H1 (cell line): ENCODE results near the gene TAS1R1. TPM values are rescaled to one million over a fixed set of nuclear protein-coding genes. Genes with fewer than 3 reads are reported as not detected.

Experiments used
- CTCF ChIA-PET: fragments of 300-600 bp; sonication (Branson Sonifier 250); formaldehyde crosslinking; loops from one replicate; lab custom pipeline; 2021; ENCODE audit not compliant: partially characterized antibody; lab: Charles Lee
- POLR2A ChIA-PET: fragments of 300-600 bp; sonication (Branson Sonifier 250); formaldehyde crosslinking; loops from one replicate; lab custom pipeline; 2021; ENCODE audit warnings: inconsistent platforms; ENCODE audit not compliant: partially characterized antibody; lab: Charles Lee
- DNase-seq, 2 experiments: peaks; one replicate each; pipeline versions ENCODE4 v3.0.0 to v3.0.0-alpha.2; 2010 to 2022; ENCODE audit warnings: low spot score in 2 of 2, low read depth in 1 of 2, mixed read lengths in 1 of 2
- FAIRE-seq: peaks from 2 replicates; lab custom pipeline; 2011; peaks lifted over from hg19 to GRCh38; lab: Jason Lieb, UNC
- H2AFZ ChIP-seq: 2 replicates; pipeline ENCODE4 v1.8.1; 2012; ENCODE audit warnings: low read length, inconsistent platforms
- H2AK5ac ChIP-seq: 2 replicates; pipeline ENCODE4 v1.6.1; 2013; ENCODE audit warnings: low read depth, low read length
- H2BK120ac ChIP-seq: replicated peaks from 2 replicates; pipeline ENCODE3; 2013; ENCODE audit warnings: low read depth, low read length, inconsistent platforms
- H2BK12ac ChIP-seq: 2 replicates; pipeline ENCODE4 v1.6.1; 2013; ENCODE audit warnings: low read depth, low read length
- H2BK15ac ChIP-seq: 2 replicates; pipeline ENCODE4 v1.6.1; 2013; ENCODE audit warnings: low read length
- H2BK20ac ChIP-seq: 2 replicates; pipeline ENCODE4 v1.6.1; 2013; ENCODE audit warnings: low read length
- H2BK5ac ChIP-seq: 2 replicates; pipeline ENCODE4 v1.6.1; 2013; ENCODE audit warnings: low read depth, low read length
- H3K14ac ChIP-seq: 2 replicates; pipeline ENCODE4 v1.6.1; 2013; ENCODE audit warnings: inconsistent platforms; ENCODE audit not compliant: insufficient read length
- H3K18ac ChIP-seq: 2 replicates; pipeline ENCODE4 v1.6.1; 2013; ENCODE audit warnings: low read length; ENCODE audit errors: extremely low read depth
- H3K23ac ChIP-seq: 2 replicates; pipeline ENCODE4 v1.6.1; 2013; ENCODE audit warnings: inconsistent platforms; ENCODE audit not compliant: insufficient read length
- H3K23me2 ChIP-seq: 2 replicates; pipeline ENCODE4 v1.6.1; 2013; ENCODE audit warnings: low read depth, low read length
- H3K27ac ChIP-seq: 2 replicates; pipeline ENCODE4 v1.6.1; 2011; ENCODE audit warnings: low read depth, low read length, inconsistent platforms
- H3K27me3 ChIP-seq, 4 experiments: replicated peaks in 1 of 4; 1 replicate in 1 of 4; 2 replicates in 3 of 4; pipeline versions ENCODE4 v1.6.1 to v1.8.1; 2011 to 2013; ENCODE audit warnings: low read length in 3 of 4, mild to moderate bottlenecking in 3 of 4, inconsistent platforms in 2 of 4, mixed read lengths in 2 of 4, moderate library complexity in 1 of 4; ENCODE audit not compliant: control insufficient read depth in 3 of 4, insufficient read depth in 3 of 4; ENCODE audit errors: extremely low read depth in 1 of 4
- H3K36me3 ChIP-seq, 4 experiments: 2 replicates each; pipeline versions ENCODE4 v1.6.1 to v1.8.1; 2011 to 2013; ENCODE audit warnings: mild to moderate bottlenecking in 4 of 4, low read length in 3 of 4, moderate library complexity in 2 of 4, control low read depth in 1 of 4, inconsistent platforms in 1 of 4; ENCODE audit not compliant: insufficient read depth in 4 of 4, control insufficient read depth in 2 of 4
- H3K4ac ChIP-seq: replicated peaks from 2 replicates; pipeline ENCODE3; 2013; ENCODE audit warnings: low read length, low read depth, mixed read lengths, inconsistent platforms; ENCODE audit not compliant: insufficient read length
- H3K4me1 ChIP-seq, 4 experiments: replicated peaks in 1 of 4; 1 replicate in 1 of 4; 2 replicates in 3 of 4; pipeline versions ENCODE4 v1.6.1 to v1.8.1; 2011 to 2013; ENCODE audit warnings: low read length in 3 of 4, inconsistent platforms in 2 of 4, mixed read lengths in 1 of 4; ENCODE audit not compliant: insufficient read depth in 4 of 4, control insufficient read depth in 3 of 4
- H3K4me2 ChIP-seq, 2 experiments: 2 replicates each; pipeline versions ENCODE4 v1.6.1 to v1.8.1; 2011 to 2013; ENCODE audit warnings: low read depth in 2 of 2, low read length in 2 of 2, control low read depth in 1 of 2, inconsistent platforms in 1 of 2, mild to moderate bottlenecking in 1 of 2; ENCODE audit not compliant: insufficient read depth in 1 of 2
- H3K4me3 ChIP-seq, 4 experiments: fragments of 200-600, 300-600 bp in 1 of 4; sonication (generic), shearing (Covaris generic), sonication (Bioruptor Twin) in 1 of 4; 2 replicates each; pipeline versions ENCODE4 v1.5.1 to v1.8.1; 2011 to 2016; ENCODE audit warnings: low read length in 4 of 4, low read depth in 3 of 4, control low read depth in 2 of 4, inconsistent platforms in 2 of 4, mild to moderate bottlenecking in 2 of 4, mixed read lengths in 1 of 4, moderate library complexity in 1 of 4; ENCODE audit not compliant: insufficient read depth in 2 of 4; ENCODE audit errors: extremely low read depth in 1 of 4
- H3K56ac ChIP-seq: replicated peaks from 2 replicates; pipeline ENCODE3; 2013; ENCODE audit warnings: low read depth, mild to moderate bottlenecking, mixed read lengths, low read length, inconsistent platforms; ENCODE audit not compliant: insufficient read length
- H3K79me1 ChIP-seq: 2 replicates; pipeline ENCODE4 v1.6.1; 2013; ENCODE audit warnings: low read depth, low read length, control low read depth
- H3K79me2 ChIP-seq, 2 experiments: 2 replicates each; pipeline versions ENCODE4 v1.6.1 to v1.8.1; 2012 to 2013; ENCODE audit warnings: low read length in 2 of 2, mild to moderate bottlenecking in 2 of 2, inconsistent platforms in 1 of 2; ENCODE audit not compliant: insufficient read depth in 2 of 2, control insufficient read depth in 1 of 2
- H3K9ac ChIP-seq, 4 experiments: replicated peaks in 1 of 4; 1 replicate in 1 of 4; 2 replicates in 3 of 4; pipeline versions ENCODE4 v1.6.1 to v1.8.1; 2011 to 2013; ENCODE audit warnings: low read depth in 3 of 4, low read length in 3 of 4, control low read depth in 2 of 4, mild to moderate bottlenecking in 2 of 4, moderate library complexity in 2 of 4, inconsistent platforms in 1 of 4; ENCODE audit errors: extremely low read depth in 1 of 4
- H3K9me3 ChIP-seq, 2 experiments: 2 replicates each; pipeline versions ENCODE4 v1.6.1 to v1.8.1; 2012 to 2013; ENCODE audit warnings: mild to moderate bottlenecking in 2 of 2, moderate library complexity in 2 of 2, control low read depth in 1 of 2, inconsistent platforms in 1 of 2, low read depth in 1 of 2, low read length in 1 of 2, mixed read lengths in 1 of 2; ENCODE audit not compliant: insufficient read depth in 2 of 2
- H4K20me1 ChIP-seq, 2 experiments: replicated peaks in 1 of 2; 2 replicates each; pipeline versions ENCODE3 to v1.8.1; 2011 to 2013; ENCODE audit warnings: inconsistent platforms in 2 of 2, low read length in 2 of 2, mild to moderate bottlenecking in 1 of 2; ENCODE audit not compliant: insufficient read depth in 2 of 2, control insufficient read depth in 1 of 2
- H4K5ac ChIP-seq: 2 replicates; pipeline ENCODE4 v1.6.1; 2013; ENCODE audit warnings: low read length, low read depth, mixed read lengths, inconsistent platforms; ENCODE audit not compliant: insufficient read length
- H4K8ac ChIP-seq: 2 replicates; pipeline ENCODE4 v1.8.0; 2013; ENCODE audit warnings: mild to moderate bottlenecking, moderate library complexity, low read length, inconsistent platforms; ENCODE audit not compliant: insufficient read depth; ENCODE audit errors: extremely low read depth
- H4K91ac ChIP-seq: replicated peaks from 2 replicates; pipeline ENCODE3; 2013; ENCODE audit warnings: low read length, mixed read lengths, inconsistent platforms; ENCODE audit not compliant: insufficient read length
- CHD1 ChIP-seq: IDR thresholded peaks from 2 replicates; pipeline ENCODE4 v1.6.1; 2012; ENCODE audit warnings: low read depth, low read length, improper control_type of control experiment
- CHD2 ChIP-seq: IDR thresholded peaks from 2 replicates; pipeline ENCODE4 v1.6.1; 2012; ENCODE audit warnings: low read length, improper control_type of control experiment
- CREB1 ChIP-seq: IDR thresholded peaks from 2 replicates; pipeline ENCODE4 v1.6.1; 2012; ENCODE audit warnings: inconsistent platforms
- FOSL1 ChIP-seq: IDR thresholded peaks from 2 replicates; pipeline ENCODE4 v1.6.1; 2011; ENCODE audit warnings: mild to moderate bottlenecking, low read depth, low read length, moderate library complexity; ENCODE audit not compliant: insufficient read depth
- GABPA ChIP-seq: IDR thresholded peaks from 2 replicates; pipeline ENCODE4 v1.6.1; 2011; ENCODE audit warnings: mild to moderate bottlenecking, low read length, moderate library complexity, borderline replicate concordance; ENCODE audit not compliant: insufficient read depth
- HDAC6 ChIP-seq: IDR thresholded peaks from one replicate; pipeline ENCODE4 v1.7.1; 2012; ENCODE audit warnings: low read depth, mild to moderate bottlenecking, inconsistent platforms, low read length, moderate library complexity
- RBBP5 ChIP-seq: IDR thresholded peaks from 2 replicates; pipeline ENCODE4 v1.7.1; 2012; ENCODE audit warnings: low read depth, mild to moderate bottlenecking, inconsistent platforms, low read length, moderate library complexity, borderline replicate concordance
- RFX5 ChIP-seq: IDR thresholded peaks from 2 replicates; pipeline ENCODE4 v1.6.1; 2011; ENCODE audit warnings: low read depth, low read length, improper control_type of control experiment, borderline replicate concordance
- SP1 ChIP-seq: IDR thresholded peaks from 2 replicates; pipeline ENCODE4 v1.6.1; 2011; ENCODE audit warnings: low read depth, low read length
- TBP ChIP-seq: IDR thresholded peaks from 2 replicates; pipeline ENCODE4 v1.6.1; 2011; ENCODE audit warnings: low read depth, low read length, improper control_type of control experiment
- TCF12 ChIP-seq: IDR thresholded peaks from 2 replicates; pipeline ENCODE4 v1.6.1; 2011; ENCODE audit warnings: low read depth, mild to moderate bottlenecking, low read length
- WGBS, 2 experiments: shearing (Covaris generic) in 1 of 2; methylation state at CpG; one replicate each; pipeline versions ENCODE4 v1.1.6 to v1.1.7; 2013 to 2015; ENCODE audit warnings: low lambda C conversion rate in 2 of 2, mixed read lengths in 2 of 2, inconsistent platforms in 1 of 2, low coverage in 1 of 2, missing lambda C conversion rate in 1 of 2; ENCODE audit not compliant: insufficient replicate concordance in 2 of 2, insufficient coverage in 1 of 2, insufficient read length in 1 of 2; ENCODE audit errors: extremely low coverage in 1 of 2, missing lambda C conversion rate in 1 of 2; 5-methylcytosine and 5-hydroxymethylcytosine counted together
- polyA plus RNA-seq, 7 experiments: library from polyadenylated mRNA; depleted of rRNA in 3 of 7; stranded (reverse) in 5 of 7; unstranded in 2 of 7; fragments of >200 nt in 5 of 7; fragments of 200-250 nt in 2 of 7; gene quantifications; 1 replicate in 5 of 7; 2 replicates in 1 of 7; 4 replicates in 1 of 7; pipeline versions ENCODE4 v1.2.1 to v1.2.3, GENCODE V29; 2011 to 2013; ENCODE audit warnings: missing spikeins in 2 of 7, mixed read lengths in 2 of 7
- total RNA-seq: library from RNA; stranded (reverse); fragmentation: NEBNext Ultra II Directional; extraction: Animal tissue kit (Norgen Biotek cat#: 25700); gene quantifications from 2 replicates; pipeline ENCODE4 v1.2.1, GENCODE V29; 2021

The TAS1R1 gene
- total and polyA plus RNA-seq, 2 of the 8 experiments (the other 6 are each of a cell fraction or from before 2014, with no cell fraction given) = 0.26 TPM; not detected in 1

DNA sequence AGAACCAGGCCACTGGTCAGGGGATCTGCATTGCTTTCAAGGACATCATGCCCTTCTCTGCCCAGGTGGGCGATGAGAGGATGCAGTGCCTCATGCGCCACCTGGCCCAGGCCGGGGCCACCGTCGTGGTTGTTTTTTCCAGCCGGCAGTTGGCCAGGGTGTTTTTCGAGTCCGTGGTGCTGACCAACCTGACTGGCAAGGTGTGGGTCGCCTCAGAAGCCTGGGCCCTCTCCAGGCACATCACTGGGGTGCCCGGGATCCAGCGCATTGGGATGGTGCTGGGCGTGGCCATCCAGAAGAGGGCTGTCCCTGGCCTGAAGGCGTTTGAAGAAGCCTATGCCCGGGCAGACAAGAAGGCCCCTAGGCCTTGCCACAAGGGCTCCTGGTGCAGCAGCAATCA is 19.7 kb downstream of the TAS1R1 start:
- Histone ChIP-seq H3K79me2 (no peaks in the 10 kb centered on the region), H4K91ac (no peak overlapping the region), H4K8ac (no peak overlapping the region), H3K14ac (no peak overlapping the region), H3K36me3 (no peaks in the 10 kb centered on the region), H3K27me3 (peaks cover 0 to 2% (median 0%) of the 10 kb centered on the region in 4 experiments; a peak in 3 of 7 replicates), H3K9me3 (no peaks in the 10 kb centered on the region), H3K27ac (no peak overlapping the region), H3K4me3 (no peak overlapping the region), H3K56ac (no peak overlapping the region), H3K4ac (no peak overlapping the region), H4K5ac (no peak overlapping the region), H3K9ac (no peak overlapping the region), H2AK5ac (no peak overlapping the region), H3K18ac (no peak overlapping the region), H3K23ac (no peak overlapping the region), H3K4me1 (peaks cover 0 to 13% (median 10%) of the 10 kb centered on the region in 4 experiments; a peak in 6 of 7 replicates), H2BK20ac (no peak overlapping the region), H3K4me2 (no peak overlapping the region), H2AFZ (no peak overlapping the region), H2BK12ac (no peak overlapping the region), H4K20me1 (no peaks in the 10 kb centered on the region), H2BK15ac (no peak overlapping the region), H3K79me1 (no peaks in the 10 kb centered on the region), H2BK120ac (no peak overlapping the region), H2BK5ac (no peak overlapping the region), H3K23me2 (peaks cover 5% of the 10 kb centered on the region)
- WGBS, 2 experiments = 94% methylated on average over 13 of the region's 14 CpGs; no CpG with 5 or more reads in 1 of the 2 experiments
- ChIA-PET POLR2A (interaction anchor here (1.0 kb wide), 1 partner anchor 27 kb away, joined by 4 read pairs; no protein-coding TSS in a partner anchor), CTCF (interaction anchor here (0.9 to 5.1 kb wide), 4 partner anchors 9 to 67 kb away, joined by 3 to 19 read pairs (median 10); partner anchors contain the start of genes NOL9 and TAS1R1)
- DNase-seq = no peak
- TF ChIP-seq CREB1 (no peak), RBBP5 (no peak), SP1 (no peak), HDAC6 (no peak), TBP (no peak), GABPA (no peak), CHD1 (no peak), RFX5 (no peak), TCF12 (no peak), FOSL1 (no peak), CHD2 (no peak)
- no peak for FAIRE-seq
